Measurements from ENCODE around the gene C6orf62. TPM values are rescaled to one million over a fixed set of nuclear protein-coding genes. Genes with fewer than 3 reads are reported as not detected.
"Not testable (repeated sequence)": the region's sequence is repeated elsewhere in the genome, so short reads cannot be mapped to it uniquely, and the experiment has no call there.

C6orf62 gene
- polyA plus RNA-seq, 1 donor, result 95.5 TPM

DNA sequence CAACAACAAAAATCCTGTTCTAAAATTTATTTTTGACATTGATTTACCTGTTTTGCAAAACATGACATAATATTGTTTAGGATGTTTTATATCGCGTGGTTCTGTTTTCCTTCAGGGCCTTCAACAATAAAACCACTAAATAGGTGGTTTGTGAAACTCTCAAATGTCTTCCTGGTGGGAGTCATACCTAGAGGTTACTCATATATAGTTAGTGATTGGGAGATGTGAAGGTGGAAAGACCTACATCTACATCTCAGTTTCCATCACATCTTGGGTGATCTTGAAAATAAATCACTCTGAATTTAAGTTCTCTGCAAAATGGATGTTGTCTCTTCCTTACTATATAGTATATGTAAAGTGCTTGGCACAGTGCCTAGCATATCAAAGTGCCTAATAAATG lies 22.9 kb downstream of the C6orf62 start:
- DNase-seq, result no peak

DNA sequence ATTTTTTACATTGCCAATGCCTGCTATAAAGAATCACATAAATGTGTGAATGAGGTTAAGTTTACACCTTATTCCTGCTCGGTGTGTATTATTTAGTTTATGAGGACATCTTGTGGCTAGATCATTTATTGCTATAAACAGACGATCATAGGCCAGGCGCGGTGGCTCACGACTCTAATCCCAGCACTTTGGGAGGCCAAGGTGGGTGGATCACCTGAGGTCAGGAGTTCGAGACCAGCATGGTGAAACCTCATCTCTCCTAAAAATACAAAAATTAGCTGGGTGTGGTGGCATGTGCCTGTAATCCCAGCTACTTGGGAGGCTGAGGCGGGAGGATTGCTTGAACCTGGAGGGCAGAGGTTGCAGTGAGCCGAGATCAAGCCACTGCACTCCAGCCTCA lies 23.3 kb downstream of the C6orf62 start:
- DNase-seq, result not testable (repeated sequence)

DNA sequence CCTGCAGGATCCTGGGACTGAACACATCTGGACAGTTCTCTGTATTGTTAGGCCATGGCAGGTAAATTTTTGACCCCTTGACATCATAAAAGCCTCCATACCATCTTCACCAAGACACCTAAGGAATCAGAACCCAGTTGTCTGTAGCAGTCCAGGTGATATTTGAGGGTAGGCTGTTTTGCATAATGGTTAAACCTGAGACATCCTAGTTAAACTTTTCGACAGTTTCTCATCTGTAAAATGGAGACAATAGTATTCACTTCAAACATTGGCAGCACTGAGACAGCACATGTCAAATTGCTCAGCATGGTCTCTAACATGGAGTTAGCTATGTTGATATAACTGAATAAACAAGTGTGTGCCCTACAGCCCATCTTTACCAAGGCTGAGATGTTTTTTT lies 24.8 kb downstream of the C6orf62 start:
- no peak for DNase-seq

DNA sequence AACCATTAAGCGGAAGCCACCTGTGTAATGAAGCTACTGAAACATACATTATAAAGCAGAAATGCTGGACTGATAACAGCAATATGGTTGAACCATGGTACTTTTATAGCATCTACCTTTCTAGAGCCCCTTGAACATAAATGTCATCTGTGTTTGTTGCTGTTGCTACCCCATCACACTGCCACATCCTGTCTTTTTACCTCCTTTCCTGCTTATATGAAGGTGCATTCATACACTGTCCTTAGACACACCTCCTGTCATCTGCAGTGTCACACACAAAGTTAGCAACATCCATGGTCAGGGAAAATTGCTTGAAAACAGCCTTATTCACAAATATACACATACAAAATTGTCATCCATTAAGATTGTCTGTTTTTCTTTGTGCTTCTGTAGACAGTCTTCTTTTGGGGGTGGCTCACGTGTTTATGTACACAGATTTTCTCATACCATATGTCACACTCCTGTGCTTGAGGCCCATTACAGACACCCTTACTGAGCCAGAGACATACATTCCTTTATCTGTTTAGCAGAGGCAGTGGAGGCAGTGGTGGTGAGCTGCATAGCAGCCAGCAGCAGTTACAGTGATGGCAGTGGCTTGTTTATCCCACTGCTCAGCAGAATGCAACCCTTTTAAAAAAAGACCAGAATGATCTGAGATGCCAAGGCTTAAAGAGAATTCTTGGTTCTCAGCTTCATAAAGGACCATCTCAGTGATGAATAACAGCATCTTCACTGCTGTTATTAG lies 25.9 kb downstream of the C6orf62 start:
- no peak for DNase-seq

DNA sequence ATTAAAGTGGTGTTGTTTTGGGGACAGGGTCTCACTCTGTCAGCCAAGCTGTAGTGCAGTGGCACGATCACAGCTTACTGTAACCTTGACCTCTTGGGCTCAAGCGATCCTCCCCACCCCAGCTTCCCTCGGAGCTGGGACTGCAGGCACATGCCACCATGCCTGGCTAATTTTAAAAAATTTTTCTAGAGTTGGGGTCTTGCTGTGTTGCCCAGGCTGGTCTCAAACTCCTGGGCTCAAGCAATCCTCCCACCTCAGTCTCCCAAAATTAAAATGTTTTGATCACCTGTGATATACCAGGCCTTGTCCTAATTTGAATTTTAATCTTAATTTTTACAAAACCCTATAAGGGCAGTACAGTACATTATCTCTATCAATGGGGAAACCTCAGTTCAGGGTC lies 26.5 kb downstream of the C6orf62 start:
- DNase-seq, result no peak

DNA sequence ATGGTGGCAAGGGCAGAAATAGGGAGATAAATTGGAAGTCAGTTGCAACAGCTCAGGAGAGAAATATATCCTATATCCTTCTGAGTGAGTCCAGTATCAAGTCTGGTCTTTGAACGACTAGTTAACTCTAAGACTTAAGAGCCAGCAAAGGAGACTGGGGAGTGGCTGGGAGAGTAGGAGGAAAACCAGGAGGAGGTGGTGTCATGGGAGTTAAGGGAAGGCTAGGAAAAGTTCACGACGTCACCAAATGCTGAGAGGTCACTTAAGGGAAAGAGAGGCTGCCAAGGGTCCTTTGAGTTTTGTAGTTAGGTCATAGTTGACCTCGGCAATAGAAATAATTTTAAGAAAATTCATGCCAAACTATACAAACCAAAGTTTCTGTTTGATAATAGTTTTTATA lies 27.0 kb downstream of the C6orf62 start:
- DNase-seq, result no peak

DNA sequence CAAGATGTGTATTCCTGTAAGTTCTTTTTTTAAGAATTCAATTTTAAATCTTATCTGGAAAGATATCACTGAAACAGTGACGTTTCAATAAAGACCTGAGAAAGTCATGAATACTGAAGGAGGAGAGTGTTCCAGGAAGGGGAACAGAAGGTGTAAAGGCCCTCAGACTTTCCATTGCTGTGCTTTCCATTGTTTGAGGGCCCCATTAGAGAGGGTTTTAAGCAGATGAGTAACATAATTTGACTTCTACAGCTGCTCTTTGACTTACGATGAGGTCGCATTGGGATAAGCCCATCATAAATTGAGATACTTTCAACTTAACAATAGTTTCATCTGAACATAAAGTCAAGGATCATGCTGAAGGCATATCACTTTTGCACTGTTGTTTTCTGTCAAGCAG lies 27.4 kb downstream of the C6orf62 start:
- no peak for DNase-seq

DNA sequence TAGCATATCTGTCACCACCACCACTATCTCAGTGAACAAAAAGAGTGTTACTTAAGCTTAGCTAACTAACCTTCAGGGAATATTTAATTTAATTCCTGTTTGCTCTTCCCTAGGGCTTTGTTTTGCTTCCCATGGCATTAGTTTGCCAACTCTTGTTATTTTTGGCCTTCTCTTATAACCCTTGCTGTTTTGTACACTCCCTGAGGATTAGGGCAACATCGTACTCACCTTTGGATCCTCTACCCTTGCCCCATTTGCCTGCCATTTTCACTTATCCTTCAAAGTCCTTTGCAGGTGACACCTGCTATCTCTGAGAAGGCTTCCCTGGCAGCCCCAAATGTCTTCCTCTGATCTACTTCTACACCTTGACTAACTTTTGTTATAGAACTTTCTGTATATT lies 28.4 kb downstream of the C6orf62 start:
- no peak for DNase-seq

DNA sequence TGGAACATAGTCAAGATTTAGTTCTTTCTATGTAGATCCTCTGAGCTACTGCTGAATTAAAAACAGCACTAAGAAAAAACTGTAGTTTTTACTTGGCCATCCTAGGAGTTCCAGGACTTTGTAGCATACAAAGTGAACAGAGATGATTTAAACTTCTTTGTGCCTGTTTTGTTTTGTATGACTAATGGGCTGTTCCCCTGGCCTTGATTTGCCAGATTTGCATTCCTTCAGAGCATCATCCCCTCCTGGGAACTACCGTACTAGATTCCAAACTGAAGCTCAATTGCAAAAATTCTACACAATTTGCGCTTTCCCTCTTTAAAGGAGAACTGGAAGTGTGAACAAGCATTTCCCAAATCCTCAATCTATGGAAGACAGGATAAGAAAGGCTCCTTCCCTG lies 29.0 kb downstream of the C6orf62 start:
- no peak for DNase-seq

DNA sequence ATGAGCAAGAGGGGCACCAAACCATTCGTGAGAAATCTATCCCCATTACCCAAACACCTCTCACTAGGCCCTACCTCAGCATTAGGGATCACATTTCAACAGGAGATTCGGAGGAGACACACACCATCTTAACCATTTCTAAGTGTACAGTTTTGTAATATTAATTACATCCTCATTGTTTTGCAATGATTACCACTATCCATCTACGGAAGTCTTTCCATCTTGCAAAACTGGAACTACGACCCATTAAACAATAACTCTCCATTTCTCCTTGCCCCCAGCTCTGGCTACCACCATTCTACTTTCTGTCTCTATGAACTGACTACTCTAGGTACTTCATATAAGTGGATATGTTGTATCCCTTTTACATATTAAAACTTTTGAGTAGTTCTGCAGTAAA lies 32.0 kb downstream of the C6orf62 start:
- DNase-seq, result no peak

DNA sequence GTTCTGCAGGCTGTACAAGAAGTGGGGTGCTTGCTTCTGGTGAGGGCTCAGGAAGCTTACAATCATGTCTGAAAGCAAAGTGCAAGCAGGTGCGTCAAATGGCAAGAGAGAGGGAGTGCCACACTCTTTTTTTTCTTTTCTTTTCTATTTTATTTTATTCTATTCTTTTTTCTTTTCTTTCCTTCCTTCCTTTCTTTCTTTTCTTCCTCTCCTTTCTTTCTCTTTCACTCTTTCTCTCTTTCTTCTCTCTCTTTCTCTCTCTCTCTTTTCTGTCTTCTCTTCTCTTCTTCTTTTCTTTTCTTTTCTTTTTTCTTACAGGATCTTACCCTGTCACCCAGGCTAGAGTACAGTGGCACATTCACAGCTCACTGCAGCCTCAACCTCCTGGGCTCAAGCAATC lies 32.5 kb downstream of the C6orf62 start:
- no peak for DNase-seq

DNA sequence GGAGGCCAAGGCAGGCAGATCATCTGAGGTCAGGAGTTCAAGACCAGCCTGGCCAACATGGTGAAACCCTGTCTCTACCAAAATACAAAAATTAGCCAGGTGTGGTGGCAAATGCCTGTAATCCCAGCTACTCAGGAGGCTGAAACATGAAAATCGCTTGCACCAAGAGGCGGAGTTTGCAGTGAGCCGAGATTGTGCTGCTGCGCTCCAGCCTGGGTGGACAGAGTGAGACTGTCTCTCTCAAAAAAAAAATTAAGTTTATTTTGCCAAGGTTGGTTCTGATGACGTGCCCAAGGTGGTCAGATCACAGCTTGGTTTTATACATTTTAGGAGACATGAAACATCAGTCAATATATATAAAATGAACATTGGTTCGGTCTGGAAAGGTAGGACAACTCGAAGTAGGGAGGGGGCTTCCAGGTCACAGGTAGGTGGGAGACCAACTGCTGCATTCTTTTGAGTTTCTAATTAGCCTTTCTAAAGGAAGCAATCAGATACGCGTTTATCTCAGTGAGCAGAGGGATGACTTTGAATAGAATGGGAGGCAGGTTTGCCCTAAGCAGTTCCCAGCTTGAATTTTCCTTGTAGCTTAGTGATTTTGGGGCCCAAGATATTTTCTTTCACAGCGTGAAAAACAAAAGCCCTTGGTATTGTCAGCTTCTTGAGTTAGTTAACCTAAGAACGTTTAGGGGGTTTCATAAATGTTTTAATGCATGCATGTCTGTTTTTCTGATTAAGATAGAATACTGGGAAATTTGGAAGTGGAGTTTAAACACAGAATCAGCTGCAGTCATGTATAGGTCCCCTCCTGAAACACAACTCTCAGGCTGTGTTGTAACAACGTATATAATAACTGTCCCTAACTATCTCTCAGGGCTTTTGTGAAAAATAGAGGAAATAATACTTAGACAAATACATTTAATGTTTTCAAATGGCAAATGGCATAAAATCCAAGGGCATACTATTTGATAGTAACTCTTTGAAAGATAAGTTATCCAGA lies 35.4 kb downstream of the C6orf62 start:
- DNase-seq, result no peak

DNA sequence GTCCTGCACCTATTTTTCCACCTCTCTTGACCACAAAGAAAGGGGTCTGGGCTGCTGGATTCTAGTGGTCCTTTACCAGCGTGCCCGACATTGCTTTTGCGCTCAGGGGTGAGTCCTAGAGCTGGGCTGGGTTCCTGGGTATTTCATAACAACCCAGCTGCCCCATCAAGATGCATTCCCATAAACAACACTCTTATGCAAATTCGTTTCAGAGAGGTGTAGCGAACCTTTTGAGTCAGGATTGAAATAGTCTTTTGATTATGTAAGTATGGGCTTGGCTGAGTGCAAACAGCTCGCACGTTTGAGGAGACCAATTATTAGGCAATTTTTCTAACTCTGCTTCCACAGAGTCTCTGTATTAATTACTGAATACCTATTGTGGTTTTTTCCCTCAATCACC lies 38.4 kb downstream of the C6orf62 start:
- no peak for DNase-seq

DNA sequence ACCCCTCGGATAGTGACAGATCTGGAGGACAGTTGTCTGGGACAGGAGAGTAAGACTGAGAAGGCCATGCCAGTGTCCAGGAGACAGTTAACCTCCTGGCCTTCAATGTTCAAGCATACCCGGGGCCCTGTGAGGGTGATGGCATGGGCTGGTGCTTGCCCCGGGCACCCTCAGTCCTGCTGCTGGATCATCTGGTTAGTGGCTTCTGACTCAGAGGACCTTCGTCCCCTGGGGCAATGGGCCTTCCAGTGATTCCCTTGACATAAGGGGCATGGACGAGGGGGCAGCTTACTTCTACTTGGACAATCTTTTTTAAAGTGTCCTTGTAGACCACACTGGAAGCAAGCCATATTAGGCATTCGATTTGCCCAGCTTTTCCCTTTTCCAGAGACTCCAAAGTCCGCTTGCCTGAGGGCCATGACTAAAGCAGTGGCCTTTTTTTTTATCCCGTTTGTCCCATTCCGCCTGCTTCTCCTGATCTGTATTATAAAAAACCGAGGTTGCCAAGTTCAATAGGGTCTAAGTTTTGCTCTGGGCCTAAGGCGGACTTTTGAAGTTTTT lies 40.1 kb downstream of the C6orf62 start:
- DNase-seq, result not testable (repeated sequence)

DNA sequence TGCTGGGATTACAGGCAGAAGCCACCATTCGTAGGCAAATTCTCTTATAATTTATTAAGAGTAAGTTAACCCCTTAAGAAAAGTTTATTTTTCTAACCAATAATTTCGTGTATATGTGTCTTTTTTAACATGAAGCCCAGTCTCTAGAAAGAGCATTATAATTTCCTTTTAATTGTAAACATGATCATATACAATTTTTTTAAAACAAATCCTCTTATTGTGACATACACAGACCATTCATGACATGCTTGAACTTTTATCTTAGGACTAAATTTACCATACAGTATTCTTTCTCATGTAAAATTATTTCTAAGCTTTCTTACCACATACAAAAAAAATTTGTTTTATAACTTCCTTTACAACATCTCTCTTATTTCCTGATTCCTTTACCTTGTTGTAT lies 45.3 kb downstream of the C6orf62 start:
- no peak for DNase-seq

DNA sequence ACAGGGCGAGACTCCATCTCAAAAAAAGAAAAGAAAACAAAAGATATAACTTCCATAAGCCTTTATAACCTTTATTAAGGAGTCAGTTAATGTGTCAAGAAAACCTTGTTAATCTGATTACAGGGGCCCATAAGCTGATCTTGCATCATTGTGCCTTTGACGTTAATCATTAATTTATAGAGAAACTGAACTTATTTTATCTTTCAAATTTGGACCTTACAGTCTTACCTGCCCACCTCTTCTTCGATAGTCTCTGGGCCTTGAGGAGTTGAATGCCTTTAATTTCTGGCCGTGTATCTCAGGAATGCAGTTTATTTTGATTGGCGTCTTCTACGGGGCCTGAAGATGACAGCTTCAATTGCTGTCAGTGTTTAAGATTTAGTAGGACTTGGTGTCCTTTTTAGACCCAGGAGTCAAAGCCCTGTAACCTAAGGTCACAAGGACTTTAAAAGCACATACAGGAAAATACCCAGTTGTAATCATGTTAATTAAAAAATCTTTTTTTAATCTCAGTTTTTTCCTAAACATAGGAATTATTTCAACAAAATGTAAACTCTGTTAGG lies 46.3 kb downstream of the C6orf62 start:
- no peak for DNase-seq

DNA sequence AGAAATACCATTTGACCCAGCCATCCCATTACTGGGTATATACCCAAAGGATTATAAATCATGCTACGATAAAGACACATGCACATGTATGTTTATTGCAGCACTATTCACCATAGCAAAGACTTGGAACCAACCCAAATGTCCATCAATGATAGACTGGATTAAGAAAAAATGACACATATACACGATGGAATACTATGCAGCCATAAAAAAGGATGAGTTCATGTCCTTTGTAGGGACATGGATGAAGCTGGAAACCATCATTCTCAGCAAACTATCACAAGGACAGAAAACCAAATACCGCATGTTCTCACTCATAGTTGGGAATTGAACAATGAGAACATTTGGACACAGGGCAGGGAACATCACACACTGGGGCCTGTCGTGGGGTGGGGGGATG lies 47.9 kb downstream of the C6orf62 start:
- DNase-seq, result not testable (repeated sequence)

DNA sequence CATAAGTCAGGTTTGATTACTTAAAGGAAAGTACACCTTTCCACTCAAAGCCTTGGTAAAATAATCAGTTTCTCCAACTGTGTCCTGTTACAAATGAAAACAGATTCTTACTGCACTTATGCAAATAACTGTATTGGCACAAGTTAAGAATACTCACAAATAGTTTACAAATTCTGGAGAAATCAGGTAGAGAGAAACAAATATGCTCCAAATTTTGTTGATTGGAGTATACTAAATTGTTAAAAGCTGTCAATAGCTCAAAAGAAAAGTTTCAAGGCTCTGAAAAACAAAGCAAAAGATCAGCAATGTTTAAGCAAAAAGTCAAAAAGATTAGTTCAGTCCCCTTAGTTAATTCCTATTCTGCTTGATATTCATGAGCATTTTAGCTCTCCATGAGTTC lies 48.5 kb downstream of the C6orf62 start:
- DNase-seq, result not testable (repeated sequence)

DNA sequence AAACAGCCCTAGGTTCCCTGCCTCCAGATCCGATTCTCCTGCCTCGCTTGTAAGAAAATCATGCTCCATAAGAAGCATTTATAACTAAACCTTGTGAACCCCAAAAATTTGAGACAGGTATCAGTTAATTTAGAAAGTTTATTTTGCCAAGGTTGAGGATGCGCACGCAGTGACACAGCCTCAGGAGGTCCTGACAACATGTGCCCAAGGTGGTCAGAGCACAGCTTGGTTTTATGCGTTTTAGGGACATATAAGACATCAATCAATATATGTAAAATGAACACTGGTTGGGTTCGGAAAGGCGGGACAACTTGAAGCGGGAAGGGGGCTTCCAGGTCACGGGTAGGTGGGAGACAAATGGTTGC lies 50.0 kb downstream of the C6orf62 start:
- no peak for DNase-seq

DNA sequence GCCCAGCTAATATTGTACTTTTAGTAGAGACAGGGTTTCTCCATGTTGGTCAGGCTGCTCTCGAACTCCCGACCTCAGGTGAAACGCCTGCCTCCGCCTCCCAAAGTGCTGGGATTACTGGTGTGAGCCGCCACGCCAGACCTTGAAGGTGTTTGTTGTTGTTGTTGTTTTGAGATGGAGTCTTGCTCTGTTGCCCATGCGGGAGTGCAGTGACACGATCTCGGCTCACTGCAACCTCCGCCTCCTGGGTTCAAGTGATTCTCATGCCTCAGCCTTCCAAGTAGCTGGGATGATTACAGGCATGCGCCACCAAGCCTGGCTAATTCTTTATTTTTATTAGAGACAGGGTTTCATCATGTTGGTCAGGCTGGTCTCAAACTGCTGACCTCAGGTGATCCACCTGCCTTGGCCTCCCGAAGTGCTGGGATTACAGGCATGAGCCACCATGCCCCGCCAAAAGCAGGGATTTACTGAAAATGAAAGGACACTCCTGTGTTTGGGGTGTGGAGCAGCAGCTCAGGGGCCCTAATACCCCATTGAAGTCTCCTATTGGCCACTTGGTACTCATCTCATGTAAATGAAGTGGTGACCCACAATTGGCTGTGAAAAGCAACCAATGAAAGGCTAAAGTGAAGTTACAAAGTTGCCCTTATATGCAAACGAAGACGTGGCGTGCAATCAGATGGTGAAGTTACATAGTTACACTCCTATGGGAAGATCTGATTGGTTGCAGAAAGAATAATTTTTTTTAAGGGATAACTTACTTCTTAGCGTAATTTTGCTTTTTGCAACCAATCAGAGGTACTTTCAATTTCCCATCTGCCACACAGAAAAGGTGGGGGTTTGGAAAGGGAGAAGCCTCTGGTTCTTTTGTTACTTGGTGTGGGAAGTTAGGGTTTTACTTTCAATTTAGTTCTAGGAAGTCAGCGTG lies 50.6 kb downstream of the C6orf62 start:
- not testable (repeated sequence) for DNase-seq

DNA sequence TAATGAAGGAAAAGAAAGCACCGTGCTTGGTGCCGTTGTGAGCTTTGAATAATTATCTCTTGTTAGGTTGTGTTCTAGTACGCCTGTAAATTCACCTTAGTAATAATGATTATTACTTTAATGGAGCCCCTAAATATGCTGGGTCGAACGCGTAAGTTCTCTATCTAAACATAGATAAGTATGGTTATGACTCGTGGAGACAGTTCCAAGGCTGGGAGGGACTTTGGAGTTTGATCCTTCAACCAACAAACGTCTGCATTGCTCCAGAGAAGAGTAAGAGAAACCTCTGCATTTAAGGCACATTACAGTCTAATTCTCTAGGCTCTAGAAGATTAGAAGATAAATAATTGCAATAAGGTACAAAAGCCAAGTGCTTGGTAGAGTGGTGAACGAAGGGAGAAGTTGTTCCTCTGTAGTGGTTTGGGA lies 51.6 kb downstream of the C6orf62 start:
- peak; percentile 40 for DNase-seq
